Caco-2 (cell line): Measurements from ENCODE around the gene UTS2. TPM values are rescaled to one million over a fixed set of nuclear protein-coding genes. Genes with fewer than 3 reads are reported as not detected.

Experiments used
- BruUV-seq: library from RNA; stranded (reverse); fragments of 400-500 nt; replicated peaks from 2 replicates; lab custom pipeline; 2021; lab: Mats Ljungman, UMichigan
- CTCF ChIA-PET: fragments of 300-600 bp; sonication (Branson Sonifier 250); formaldehyde crosslinking; loops from one replicate; lab custom pipeline; 2022; ENCODE audit warnings: antibody characterized with exemption; lab: Charles Lee
- POLR2A ChIA-PET: fragments of 300-600 bp; sonication (Branson Sonifier 250); formaldehyde crosslinking; loops from one replicate; lab custom pipeline; 2022; ENCODE audit warnings: antibody characterized with exemption; lab: Charles Lee
- DNase-seq, 2 experiments: peaks; one replicate each; pipeline versions ENCODE4 v3.0.0 to v3.0.0-alpha.2; 2020 to 2022
- H3K27me3 ChIP-seq: replicated peaks from 2 replicates; pipeline ENCODE4 v1.6.0; 2011; ENCODE audit warnings: low read length; ENCODE audit not compliant: control insufficient read depth, insufficient read depth
- H3K36me3 ChIP-seq: 2 replicates; pipeline ENCODE4 v1.5.1; 2011; ENCODE audit warnings: low read length; ENCODE audit not compliant: control insufficient read depth, insufficient read depth
- H3K4me1 ChIP-seq: fragments of 250-450 bp; sonication (Bioruptor Pico); 2 replicates; pipeline ENCODE4 v1.5.1; 2020; ENCODE audit warnings: mild to moderate bottlenecking
- H3K4me3 ChIP-seq: 2 replicates; pipeline ENCODE4 v1.5.1; 2011; ENCODE audit warnings: low read depth, mild to moderate bottlenecking, control low read depth, low read length
- H3K9me3 ChIP-seq: fragments of 250-450 bp; sonication (Bioruptor Pico); 2 replicates; pipeline ENCODE4 v1.5.1; 2020; ENCODE audit warnings: mild to moderate bottlenecking, moderate library complexity
- H3K27ac Mint-ChIP-seq: one replicate; pipeline ENCODE4 v1.8.0; 2022; ENCODE audit warnings: mixed read lengths; ENCODE audit not compliant: unreplicated experiment
- H3K27me3 Mint-ChIP-seq: one replicate; pipeline ENCODE4 v1.8.0; 2022; ENCODE audit warnings: mixed read lengths; ENCODE audit not compliant: insufficient read depth, unreplicated experiment
- H3K36me3 Mint-ChIP-seq: one replicate; pipeline ENCODE4 v1.8.0; 2022; ENCODE audit warnings: mild to moderate bottlenecking, mixed read lengths; ENCODE audit not compliant: insufficient read depth, unreplicated experiment
- H3K4me1 Mint-ChIP-seq: one replicate; pipeline ENCODE4 v1.8.0; 2022; ENCODE audit warnings: low read depth, mixed read lengths; ENCODE audit not compliant: unreplicated experiment
- H3K4me3 Mint-ChIP-seq: one replicate; pipeline ENCODE4 v1.8.0; 2022; ENCODE audit warnings: mild to moderate bottlenecking, moderate library complexity, mixed read lengths; ENCODE audit not compliant: unreplicated experiment
- H3K9me3 Mint-ChIP-seq: one replicate; pipeline ENCODE4 v1.8.0; 2022; ENCODE audit warnings: mixed read lengths; ENCODE audit not compliant: unreplicated experiment
- CTCF ChIP-seq, 2 experiments: fragments of 200-600 bp in 1 of 2; IDR thresholded peaks; 1 replicate in 1 of 2; 2 replicates in 1 of 2; pipeline versions ENCODE4 v1.5.1 to v1.8.0; 2011 to 2022; ENCODE audit warnings: antibody characterized with exemption in 1 of 2, control low read depth in 1 of 2, inconsistent platforms in 1 of 2, low read depth in 1 of 2, low read length in 1 of 2, mild to moderate bottlenecking in 1 of 2, moderate library complexity in 1 of 2; ENCODE audit not compliant: insufficient read depth in 1 of 2, severe bottlenecking in 1 of 2, unreplicated experiment in 1 of 2
- intact Hi-C: fragments of 100-400 bp; cut with micrococcal nuclease; formaldehyde crosslinking; loops from one replicate; pipeline ENCODE4 v1.10.0; 2022; ENCODE audit not compliant: unreplicated experiment
- total RNA-seq: library from RNA; stranded (reverse); gene quantifications from 2 replicates; pipeline ENCODE4 v1.2.3, GENCODE V29; 2022

UTS2 gene
- total RNA-seq, 1 experiment from 2014 or later, result 10.8 TPM

DNA sequence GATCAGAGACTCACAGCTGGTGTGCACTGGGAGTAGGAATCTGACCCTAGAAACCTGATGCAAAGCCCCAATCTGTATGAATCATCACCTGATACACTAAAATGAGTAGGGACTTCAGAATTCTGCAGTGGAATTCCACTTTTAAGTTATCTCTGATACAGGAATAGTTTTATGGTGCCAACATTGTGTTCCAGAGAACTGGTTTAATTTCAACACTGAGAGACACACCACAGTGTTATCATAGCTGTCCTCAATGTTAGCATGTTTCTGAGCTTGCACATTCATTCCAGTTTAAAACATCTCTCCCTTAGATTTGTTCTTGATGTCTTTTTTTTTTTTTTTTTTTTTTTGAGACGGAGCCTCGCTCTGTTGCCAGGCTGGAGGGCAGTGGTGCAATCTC, 7.1 kb downstream of the UTS2 start:
- no peaks in the 10 kb centered on the region for H3K27me3 Mint-ChIP-seq
- Histone ChIP-seq H3K36me3 (no peaks in the 10 kb centered on the region), H3K4me3 (no peak overlapping the region), H3K27me3 (no peaks in the 10 kb centered on the region), H3K4me1 (no peaks in the 10 kb centered on the region), H3K9me3 (no peaks in the 10 kb centered on the region)
- CTCF ChIA-PET, result interaction anchor here (0.6 kb wide), 1 partner anchor 72 kb away, joined by 3 read pairs; no protein-coding TSS in a partner anchor
- no peak for DNase-seq
- intact Hi-C loops, result no loop called here
- POLR2A ChIA-PET, result no interaction called here
- no TSS peak for BruUV-seq
- no peak overlapping the region for H3K27ac Mint-ChIP-seq
- H3K4me3 Mint-ChIP-seq, result no peak overlapping the region
- no peaks in the 10 kb centered on the region for H3K9me3 Mint-ChIP-seq
- TF ChIP-seq CTCF (IDR thresholded peaks at IDR 0.05; ENCODE audit: insufficient read depth in 1 of 2, low read depth in 1 of 2, low read length in 1 of 2, severe bottlenecking in 1 of 2, unreplicated experiment in 1 of 2), result no peak
- no peaks in the 10 kb centered on the region for H3K4me1 Mint-ChIP-seq
- H3K36me3 Mint-ChIP-seq, result peaks cover under 1% of the 10 kb centered on the region

GRCh38 chr1:7842517-7842916, 10.3 kb downstream of the UTS2 start:
- Histone ChIP-seq H3K36me3 (peaks cover 4% of the 10 kb centered on the region), H3K27me3 (no peaks in the 10 kb centered on the region), H3K9me3 (peaks cover 8% of the 10 kb centered on the region; the same call in 1 of the 2 replicates), H3K4me3 (no peak overlapping the region), H3K4me1 (no peaks in the 10 kb centered on the region)
- no peak overlapping the region for H3K4me3 Mint-ChIP-seq
- peaks cover 21% of the 10 kb centered on the region for H3K9me3 Mint-ChIP-seq
- H3K27ac Mint-ChIP-seq, result no peak overlapping the region
- intact Hi-C loops, result no loop called here
- H3K36me3 Mint-ChIP-seq, result peaks cover 30% of the 10 kb centered on the region
- ChIA-PET POLR2A (no interaction called here), CTCF (interaction anchor here (1.0 kb wide), 1 partner anchor 34 kb away, joined by 3 read pairs; no protein-coding TSS in a partner anchor)
- TF ChIP-seq CTCF (IDR thresholded peaks at IDR 0.05; ENCODE audit: insufficient read depth in 1 of 2, low read depth in 1 of 2, low read length in 1 of 2, severe bottlenecking in 1 of 2, unreplicated experiment in 1 of 2), result no peak
- H3K27me3 Mint-ChIP-seq, result no peaks in the 10 kb centered on the region
- DNase-seq, result no peak
- BruUV-seq, result no TSS peak
- H3K4me1 Mint-ChIP-seq, result peaks cover 7% of the 10 kb centered on the region

DNA sequence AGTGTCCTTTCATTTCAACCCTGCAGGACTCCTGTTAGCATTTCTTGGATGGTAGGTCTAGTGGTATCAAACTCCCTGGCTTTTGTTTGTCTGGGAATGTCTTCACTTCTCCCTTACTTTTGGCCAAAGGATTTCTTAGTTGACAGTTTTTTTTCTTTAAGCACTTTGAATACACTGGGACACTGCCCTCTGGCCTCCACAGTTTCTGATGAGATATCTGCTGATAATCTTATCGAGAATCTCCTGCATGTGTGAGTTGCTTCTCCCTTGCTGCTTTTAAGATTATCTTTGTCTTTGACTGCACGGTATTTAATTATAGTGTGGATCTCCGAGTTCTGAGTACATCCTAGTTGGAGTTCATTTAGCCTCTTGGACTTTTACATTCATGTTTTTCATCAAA, 13.3 kb downstream of the UTS2 start:
- Histone ChIP-seq H3K9me3 (peaks cover 8% of the 10 kb centered on the region; the same call in 1 of the 2 replicates), H3K4me1 (no peaks in the 10 kb centered on the region), H3K4me3 (no peak overlapping the region), H3K36me3 (peaks cover 4% of the 10 kb centered on the region), H3K27me3 (no peaks in the 10 kb centered on the region)
- no peak for TF ChIP-seq CTCF (IDR thresholded peaks at IDR 0.05; ENCODE audit: insufficient read depth in 1 of 2, low read depth in 1 of 2, low read length in 1 of 2, severe bottlenecking in 1 of 2, unreplicated experiment in 1 of 2)
- Mint-ChIP-seq H3K27ac (no peak overlapping the region), H3K27me3 (no peaks in the 10 kb centered on the region), H3K4me1 (peaks cover 7% of the 10 kb centered on the region), H3K4me3 (no peak overlapping the region), H3K36me3 (peaks cover 57% of the 10 kb centered on the region), H3K9me3 (peaks cover 35% of the 10 kb centered on the region)
- intact Hi-C loops, result no loop called here
- CTCF ChIA-PET, result no interaction called here
- POLR2A ChIA-PET, result no interaction called here
- BruUV-seq, result no TSS peak
- DNase-seq, result no peak
